Gastrocnemius medialis (tissue), 4 donors: Measurements from ENCODE around the gene CDC25B.
A peak's percentile ranks its signal among the peaks of the same experiment; 100 is the strongest.

Experiments
- CTCF ChIP-seq, 5 experiments: fragments of 450-650 bp in 3 of 5; fragments of 200-600 bp in 2 of 5; sonication (generic) in 2 of 5; IDR thresholded peaks in 4 of 5; conservative IDR thresholded peaks in 1 of 5; 1 replicate in 4 of 5; 2 replicates in 1 of 5; pipeline ENCODE4 v1.5.1; 2016 to 2019; ENCODE audit warnings: antibody characterized with exemption in 5 of 5, mild to moderate bottlenecking in 3 of 5, moderate library complexity in 3 of 5
- POLR2A ChIP-seq, 2 donors: fragments of 450-650 bp; IDR thresholded peaks; one replicate each; pipeline ENCODE4 v1.6.1; 2017; ENCODE audit warnings: antibody characterized with exemption in 2 of 2, mild to moderate bottlenecking in 2 of 2, moderate library complexity in 2 of 2

GRCh38 chr20:3818155-3819151, 22.3 kb downstream of the CDC25B start:
- TF ChIP-seq POLR2A (IDR thresholded peaks at IDR 0.05) = no peak
- TF ChIP-seq CTCF (IDR thresholded peaks at IDR 0.05 in 4 of 5, conservative IDR thresholded peaks at IDR 0.05 in 1 of 5) = peak; percentile 43 to 70 (median 64)
